CD14-positive monocyte (primary cell): ENCODE data around the gene USP17L29. TPM values are rescaled to one million over a fixed set of nuclear protein-coding genes. Genes with fewer than 3 reads are reported as not detected.
"Not testable (repeated sequence)": the region's sequence is repeated elsewhere in the genome, so short reads cannot be mapped to it uniquely, and the experiment has no call there.

Experiments
- DNase-seq, 3 donors: peaks; one replicate each; pipeline ENCODE4 v3.0.0-alpha.2; 2011 to 2022
- H2AFZ ChIP-seq: 2 replicates; pipeline ENCODE4 v1.6.0; 2012; ENCODE audit warnings: mild to moderate bottlenecking, low read depth, low read length, inconsistent platforms; ENCODE audit not compliant: insufficient read depth, poor library complexity, severe bottlenecking
- H3K27ac ChIP-seq, 2 donors: 1 replicate in 1 of 2; 2 replicates in 1 of 2; pipeline ENCODE4 v1.5.1; 2012 to 2013; ENCODE audit warnings: low read length in 2 of 2, control low read depth in 1 of 2, inconsistent platforms in 1 of 2, low read depth in 1 of 2, mild to moderate bottlenecking in 1 of 2
- H3K27me3 ChIP-seq, 2 donors: one replicate each; pipeline versions ENCODE4 v1.6.0 to v1.6.1; 2011 to 2013; ENCODE audit warnings: low read length in 2 of 2; ENCODE audit not compliant: control insufficient read depth in 2 of 2, insufficient read depth in 2 of 2
- H3K36me3 ChIP-seq, 2 donors: replicated peaks in 1 of 2; 1 replicate in 1 of 2; 2 replicates in 1 of 2; pipeline versions ENCODE4 v1.5.1 to v1.6.1; 2012 to 2013; ENCODE audit warnings: low read length in 2 of 2, control low read depth in 1 of 2, inconsistent platforms in 1 of 2, mild to moderate bottlenecking in 1 of 2; ENCODE audit not compliant: insufficient read depth in 2 of 2, control insufficient read depth in 1 of 2
- H3K4me1 ChIP-seq, 2 donors: 1 replicate in 1 of 2; 2 replicates in 1 of 2; pipeline versions ENCODE4 v1.5.1 to v1.6.1; 2012 to 2013; ENCODE audit warnings: low read length in 2 of 2, control low read depth in 1 of 2, inconsistent platforms in 1 of 2, mild to moderate bottlenecking in 1 of 2, moderate library complexity in 1 of 2; ENCODE audit not compliant: insufficient read depth in 2 of 2, control insufficient read depth in 1 of 2
- H3K4me2 ChIP-seq: replicated peaks from 2 replicates; pipeline ENCODE3; 2012; ENCODE audit warnings: low read length, moderate library complexity, mild to moderate bottlenecking; ENCODE audit not compliant: poor library complexity, severe bottlenecking; ENCODE audit errors: extremely low read depth
- H3K4me3 ChIP-seq, 3 experiments: fragments of 200-600 bp in 1 of 3; sonication (generic) in 1 of 3; replicated peaks in 1 of 3; 1 replicate in 2 of 3; 2 replicates in 1 of 3; pipeline ENCODE4 v1.5.1; 2011 to 2013; ENCODE audit warnings: low read length in 3 of 3, mild to moderate bottlenecking in 3 of 3, control low read depth in 2 of 3, low read depth in 2 of 3, inconsistent platforms in 1 of 3, moderate library complexity in 1 of 3
- H3K79me2 ChIP-seq: 2 replicates; pipeline ENCODE4 v1.6.0; 2012; ENCODE audit warnings: mild to moderate bottlenecking, control low read depth, inconsistent platforms, low read length, moderate library complexity; ENCODE audit not compliant: insufficient read depth
- H3K9ac ChIP-seq: 2 replicates; pipeline ENCODE4 v1.6.0; 2017; ENCODE audit warnings: low read length, mild to moderate bottlenecking; ENCODE audit not compliant: insufficient read depth, poor library complexity, severe bottlenecking
- H3K9me3 ChIP-seq, 2 donors: replicated peaks in 1 of 2; 1 replicate in 1 of 2; 2 replicates in 1 of 2; pipeline versions ENCODE4 v1.5.1 to v1.6.1; 2012 to 2013; ENCODE audit warnings: low read length in 2 of 2, control low read depth in 1 of 2; ENCODE audit not compliant: control insufficient read depth in 1 of 2, insufficient read depth in 1 of 2
- H4K20me1 ChIP-seq: 2 replicates; pipeline ENCODE4 v1.6.0; 2012; ENCODE audit warnings: mild to moderate bottlenecking, low read length, control low read depth, moderate library complexity; ENCODE audit not compliant: insufficient read depth
- H3K27ac Mint-ChIP-seq, 7 donors: one replicate each; pipeline ENCODE4 v1.8.0; 2020; ENCODE audit warnings: mild to moderate bottlenecking in 7 of 7, mixed read lengths in 7 of 7, moderate library complexity in 6 of 7, inconsistent platforms in 2 of 7
- H3K27me3 Mint-ChIP-seq, 3 donors: one replicate each; pipeline ENCODE4 v1.8.0; 2021 to 2022; ENCODE audit warnings: low read depth in 3 of 3, mild to moderate bottlenecking in 3 of 3, mixed read lengths in 3 of 3, moderate library complexity in 3 of 3, inconsistent platforms in 1 of 3
- H3K36me3 Mint-ChIP-seq, 2 donors: one replicate each; pipeline ENCODE4 v1.8.0; 2020; ENCODE audit warnings: mixed read lengths in 2 of 2, inconsistent platforms in 1 of 2, mild to moderate bottlenecking in 1 of 2
- H3K4me1 Mint-ChIP-seq: one replicate; pipeline ENCODE4 v1.8.0; 2020; ENCODE audit warnings: mild to moderate bottlenecking, mixed read lengths
- H3K4me3 Mint-ChIP-seq, 2 donors: one replicate each; pipeline ENCODE4 v1.8.0; 2020; ENCODE audit warnings: mild to moderate bottlenecking in 2 of 2, mixed read lengths in 2 of 2, moderate library complexity in 1 of 2
- H3K9me3 Mint-ChIP-seq, 7 donors: one replicate each; pipeline ENCODE4 v1.8.0; 2020 to 2022; ENCODE audit warnings: mixed read lengths in 7 of 7, mild to moderate bottlenecking in 6 of 7, moderate library complexity in 6 of 7, inconsistent platforms in 2 of 7
- WGBS: methylation state at CpG from one replicate; pipeline ENCODE4 v1.1.5; 2013; ENCODE audit warnings: missing lambda C conversion rate; ENCODE audit not compliant: insufficient coverage; 5-methylcytosine and 5-hydroxymethylcytosine counted together
- intact Hi-C, 2 donors: fragments of 100-400 bp; cut with micrococcal nuclease; formaldehyde crosslinking; loops; one replicate each; pipeline versions ENCODE4 v1.15.0 to v1.15.1; 2023
- polyA plus RNA-seq, 3 donors: library from polyadenylated mRNA; depleted of rRNA in 1 of 3; unstranded in 2 of 3; stranded (reverse) in 1 of 3; fragments of 300-500 nt in 2 of 3; fragments of >200 nt in 1 of 3; fragmentation: Illumina TruSeq in 2 of 3; gene quantifications; 1 replicate in 2 of 3; 2 replicates in 1 of 3; pipeline ENCODE4 v1.2.3, GENCODE V29; 2012 to 2021

Gene USP17L29
- polyA plus RNA-seq, 3 donors, result not detected

DNA sequence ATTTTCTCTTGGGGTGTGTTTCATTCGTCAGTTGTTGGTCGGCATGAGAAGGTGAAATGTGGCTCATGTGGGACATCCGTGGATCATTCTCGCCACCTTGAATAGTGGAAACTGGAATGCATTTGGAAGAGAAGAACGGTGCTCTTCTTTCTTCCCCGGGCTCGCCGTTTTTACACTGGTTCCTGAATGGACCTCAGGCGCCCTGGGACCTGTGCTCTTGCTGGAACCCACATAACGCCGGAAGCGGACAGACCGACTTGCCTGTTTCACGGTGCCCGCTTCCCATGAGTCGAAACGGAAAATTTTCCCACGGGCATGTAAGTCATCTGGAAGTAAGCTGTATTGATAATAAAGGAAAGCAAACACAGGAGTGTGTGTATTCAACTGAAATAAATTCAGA lies 2.6 kb upstream of the USP17L29 start:
- H3K36me3 ChIP-seq, H3K36me3 Mint-ChIP-seq, DNase-seq, intact Hi-C loops, H3K9me3 Mint-ChIP-seq, H3K27me3 ChIP-seq, H3K4me3 Mint-ChIP-seq, H3K9me3 ChIP-seq, H3K27ac Mint-ChIP-seq, H3K27ac ChIP-seq, H3K27me3 Mint-ChIP-seq, H3K4me2 ChIP-seq, H3K4me3 ChIP-seq, H3K4me1 ChIP-seq, H3K79me2 ChIP-seq, H2AFZ ChIP-seq, H4K20me1 ChIP-seq, H3K9ac ChIP-seq, H3K4me1 Mint-ChIP-seq: not testable (repeated sequence)
- WGBS, result 97% methylated on average over 7 of the region's 18 CpGs

DNA sequence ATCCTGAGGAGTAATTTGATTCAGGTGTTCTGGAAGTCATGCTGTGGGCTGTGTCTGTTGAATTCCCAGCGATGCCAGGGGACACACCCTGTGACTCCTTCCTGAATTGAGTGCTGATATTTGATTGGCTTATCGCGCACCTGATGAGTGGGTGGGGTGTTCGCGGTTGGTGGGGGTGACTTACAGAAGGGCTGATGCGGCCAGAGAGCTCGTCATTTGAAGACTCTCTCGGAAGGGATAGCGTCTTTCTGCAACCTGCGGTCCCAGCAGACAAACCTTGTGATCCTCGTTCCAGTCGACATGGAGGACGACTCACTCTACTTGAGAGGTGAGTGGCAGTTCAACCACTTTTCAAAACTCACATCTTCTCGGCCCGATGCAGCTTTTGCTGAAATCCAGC lies 9.4 kb downstream of the USP17L29 start, which contains the start of gene USP17L30:
Gene USP17L30, plus strand, starts transcription at position 301 of the 400 bp plus-strand sequence. Its CDS starts 0 bp downstream, at position 301.
- H2AFZ ChIP-seq, H3K4me2 ChIP-seq, H3K9ac ChIP-seq, H3K27ac ChIP-seq, H3K9me3 ChIP-seq, DNase-seq, H3K36me3 ChIP-seq, H3K27ac Mint-ChIP-seq, H3K4me3 Mint-ChIP-seq, H3K9me3 Mint-ChIP-seq, H3K27me3 ChIP-seq, H3K4me3 ChIP-seq, H3K79me2 ChIP-seq, H3K4me1 Mint-ChIP-seq, H3K4me1 ChIP-seq, intact Hi-C loops, H3K27me3 Mint-ChIP-seq, H4K20me1 ChIP-seq, H3K36me3 Mint-ChIP-seq: not testable (repeated sequence)
- WGBS, result no CpG with 5 or more reads among the region's 15 CpGs

DNA sequence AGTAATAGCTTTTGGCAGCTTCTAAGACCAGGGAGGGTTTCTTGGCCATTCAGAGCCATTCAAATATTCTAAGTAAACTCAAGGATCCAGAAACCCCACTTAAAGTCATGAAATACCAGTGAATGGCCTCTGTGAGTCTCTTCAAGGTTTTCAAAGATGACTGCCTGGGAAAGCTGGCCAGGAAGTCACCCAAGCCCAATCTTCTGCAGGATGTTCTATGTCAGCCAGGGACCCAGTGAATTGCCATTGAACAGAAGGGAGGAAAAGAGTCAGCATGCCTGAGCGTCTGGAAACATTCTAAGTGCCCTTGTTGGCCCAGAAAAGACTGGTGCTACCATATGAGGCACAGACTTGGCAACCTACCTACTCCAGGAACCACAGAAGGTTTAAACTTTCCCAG lies 26.4 kb downstream of the USP17L29 start:
- H3K4me2 ChIP-seq, H3K9ac ChIP-seq, H3K27me3 Mint-ChIP-seq, H3K27ac Mint-ChIP-seq, H3K79me2 ChIP-seq, H3K4me1 Mint-ChIP-seq, intact Hi-C loops, DNase-seq, H3K4me3 Mint-ChIP-seq, H3K27ac ChIP-seq, H3K4me1 ChIP-seq, H3K4me3 ChIP-seq, H3K9me3 Mint-ChIP-seq, H3K36me3 Mint-ChIP-seq, H3K9me3 ChIP-seq, H2AFZ ChIP-seq, H3K27me3 ChIP-seq, H3K36me3 ChIP-seq, H4K20me1 ChIP-seq: not testable (repeated sequence)
- WGBS, result 60% methylated on average over 1 of the region's 1 CpG
